Measurements from ENCODE around the gene OR8B8. TPM values are rescaled to one million over a fixed set of nuclear protein-coding genes. Genes with fewer than 3 reads are reported as not detected.

The OR8B8 gene, protein sequence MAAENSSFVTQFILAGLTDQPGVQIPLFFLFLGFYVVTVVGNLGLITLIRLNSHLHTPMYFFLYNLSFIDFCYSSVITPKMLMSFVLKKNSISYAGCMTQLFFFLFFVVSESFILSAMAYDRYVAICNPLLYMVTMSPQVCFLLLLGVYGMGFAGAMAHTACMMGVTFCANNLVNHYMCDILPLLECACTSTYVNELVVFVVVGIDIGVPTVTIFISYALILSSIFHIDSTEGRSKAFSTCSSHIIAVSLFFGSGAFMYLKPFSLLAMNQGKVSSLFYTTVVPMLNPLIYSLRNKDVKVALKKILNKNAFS
- total RNA-seq = not detected

DNA sequence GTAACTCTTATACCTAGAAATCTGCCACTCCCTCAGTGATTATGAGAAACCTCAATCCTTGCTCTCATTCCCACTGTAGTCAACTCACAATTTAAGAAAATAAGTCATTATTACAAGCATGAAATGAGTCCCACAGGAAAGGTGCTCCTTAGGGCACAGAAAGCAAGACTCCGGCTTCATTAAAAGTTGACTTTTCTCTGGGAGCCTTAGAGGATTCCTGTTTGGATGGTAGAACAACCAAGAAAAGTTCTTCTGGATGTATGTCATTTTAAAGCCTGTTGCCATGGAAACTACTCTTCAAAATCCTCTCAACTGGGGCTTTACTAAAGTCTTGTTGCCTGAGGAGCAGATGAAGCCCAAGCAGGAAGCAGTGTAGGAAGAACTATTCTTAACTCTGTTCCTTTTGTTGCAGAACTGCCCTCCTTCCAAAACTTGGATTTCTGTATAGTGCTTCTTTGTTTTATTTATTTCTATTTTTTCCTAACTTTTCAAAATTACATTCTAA is at the start of gene OR8B8:
TSS of gene OR8B8 (minus strand) at position 51 of the 505 bp plus-strand sequence. CDS start 4,611 bp downstream, outside the sequence.
- POLR2A ChIA-PET = no interaction called here
- Mint-ChIP-seq H3K4me1 (ENCODE audit: low read depth) (no peaks in the 10 kb centered on the region), H3K4me3 (no peak within 1 kb of the TSS), H3K27ac (no peak within 1 kb of the TSS), H3K36me3 (no peaks in the 10 kb centered on the region), H3K27me3 (peaks cover 2% of the 10 kb centered on the region), H3K9me3 (no peaks in the 10 kb centered on the region)
- no peak for DNase-seq
- intact Hi-C loops (cut with micrococcal nuclease) = no loop called here
- CTCF ChIA-PET = no interaction called here

DNA sequence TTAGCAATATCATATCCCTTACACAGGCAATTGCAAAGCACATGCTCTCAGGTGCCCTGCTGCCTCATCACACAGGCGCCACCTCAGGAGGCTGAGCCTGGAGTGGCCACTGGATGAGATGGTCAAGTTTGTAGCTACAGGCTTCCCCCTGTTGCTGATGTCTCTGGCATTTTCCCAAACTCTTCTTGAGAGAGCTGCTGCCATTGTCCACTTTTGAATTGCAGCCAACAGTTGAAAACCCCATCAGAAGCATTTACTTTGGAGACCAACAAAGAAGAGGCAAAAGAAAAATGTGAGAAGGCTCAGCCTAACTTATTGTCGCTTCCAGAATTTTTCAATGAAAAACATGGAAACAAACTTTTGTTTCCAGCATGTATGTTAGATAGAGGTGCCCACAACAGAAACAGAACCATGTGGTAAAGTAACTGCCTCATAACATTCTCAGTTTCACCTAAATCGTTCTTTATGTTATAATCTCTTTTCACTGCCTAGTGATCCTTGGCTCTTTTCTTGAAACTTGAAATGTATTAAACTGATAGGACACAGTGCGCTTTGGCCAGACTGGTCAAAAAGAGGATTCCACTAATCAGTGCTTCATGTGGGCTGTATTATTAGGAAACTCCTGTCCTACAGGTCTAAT is 47.6 kb upstream of the OR8B8 start:
- intact Hi-C loops (cut with micrococcal nuclease) = no loop called here
- H3K4me1 Mint-ChIP-seq (ENCODE audit: low read depth) = no peaks in the 10 kb centered on the region
- H3K27ac Mint-ChIP-seq = no peak overlapping the region
- ChIA-PET POLR2A (no interaction called here), CTCF (no interaction called here)
- no peaks in the 10 kb centered on the region for H3K36me3 Mint-ChIP-seq
- H3K9me3 Mint-ChIP-seq = peaks cover 8% of the 10 kb centered on the region
- H3K4me3 Mint-ChIP-seq = no peak overlapping the region
- DNase-seq = no peak
- H3K27me3 Mint-ChIP-seq = peaks cover 3% of the 10 kb centered on the region

GRCh38 chr11:124483422-124483821 is 37.9 kb upstream of the OR8B8 start:
- no peak overlapping the region for H3K4me3 Mint-ChIP-seq
- no peak for DNase-seq
- no peaks in the 10 kb centered on the region for H3K9me3 Mint-ChIP-seq
- H3K27ac Mint-ChIP-seq = no peak overlapping the region
- intact Hi-C loops (cut with micrococcal nuclease) = no loop called here
- H3K27me3 Mint-ChIP-seq = peaks cover 6% of the 10 kb centered on the region
- no peaks in the 10 kb centered on the region for H3K36me3 Mint-ChIP-seq
- CTCF ChIA-PET = no interaction called here
- POLR2A ChIA-PET = no interaction called here
- H3K4me1 Mint-ChIP-seq (ENCODE audit: low read depth) = peaks cover 7% of the 10 kb centered on the region

DNA sequence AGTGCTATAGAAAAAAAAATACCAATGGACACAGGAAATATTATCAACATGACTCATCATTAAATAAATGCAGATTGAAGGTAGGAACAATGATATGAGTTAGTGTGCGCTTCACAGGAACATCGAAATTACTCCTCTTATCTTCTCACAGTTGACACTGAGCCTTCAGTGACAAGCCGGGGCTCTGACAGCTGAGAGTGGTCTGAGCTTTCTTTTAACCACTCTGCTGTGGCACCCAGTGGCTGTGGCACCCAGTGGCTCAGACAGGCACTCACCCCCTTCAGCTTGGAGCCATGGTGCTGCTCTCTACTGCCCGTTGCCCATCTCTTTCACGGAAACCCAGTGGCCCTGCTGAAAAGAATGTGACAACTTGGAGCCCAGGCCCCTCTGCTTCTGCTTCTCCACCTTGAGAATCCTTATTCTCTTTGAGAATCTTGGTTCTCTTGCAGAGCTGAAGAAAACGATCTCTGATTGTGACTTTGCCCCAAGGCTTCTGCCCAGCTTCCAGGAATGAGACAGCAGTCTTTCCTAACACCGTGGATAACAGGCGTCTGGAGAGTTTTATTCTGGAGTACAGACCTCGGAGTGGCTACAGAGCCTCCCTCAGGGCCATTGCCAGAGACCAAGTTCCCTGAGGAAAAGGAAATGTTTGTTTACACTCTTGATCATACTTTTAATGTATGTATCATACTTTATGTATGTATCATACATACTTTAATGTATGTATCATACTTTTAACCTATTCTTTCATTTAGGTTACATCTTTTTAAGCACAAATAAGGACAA is 37.1 kb upstream of the OR8B8 start:
- Mint-ChIP-seq H3K27ac (no peak overlapping the region), H3K9me3 (no peaks in the 10 kb centered on the region), H3K36me3 (no peaks in the 10 kb centered on the region), H3K4me3 (no peak overlapping the region), H3K4me1 (ENCODE audit: low read depth) (peaks cover 7% of the 10 kb centered on the region), H3K27me3 (peaks cover 6% of the 10 kb centered on the region)
- no peak for DNase-seq
- CTCF ChIA-PET = interaction anchor here (0.5 kb wide), 1 partner anchor 66 kb away, joined by 3 read pairs; no protein-coding TSS in a partner anchor
- POLR2A ChIA-PET = no interaction called here
- intact Hi-C loops (cut with micrococcal nuclease) = no loop called here

DNA sequence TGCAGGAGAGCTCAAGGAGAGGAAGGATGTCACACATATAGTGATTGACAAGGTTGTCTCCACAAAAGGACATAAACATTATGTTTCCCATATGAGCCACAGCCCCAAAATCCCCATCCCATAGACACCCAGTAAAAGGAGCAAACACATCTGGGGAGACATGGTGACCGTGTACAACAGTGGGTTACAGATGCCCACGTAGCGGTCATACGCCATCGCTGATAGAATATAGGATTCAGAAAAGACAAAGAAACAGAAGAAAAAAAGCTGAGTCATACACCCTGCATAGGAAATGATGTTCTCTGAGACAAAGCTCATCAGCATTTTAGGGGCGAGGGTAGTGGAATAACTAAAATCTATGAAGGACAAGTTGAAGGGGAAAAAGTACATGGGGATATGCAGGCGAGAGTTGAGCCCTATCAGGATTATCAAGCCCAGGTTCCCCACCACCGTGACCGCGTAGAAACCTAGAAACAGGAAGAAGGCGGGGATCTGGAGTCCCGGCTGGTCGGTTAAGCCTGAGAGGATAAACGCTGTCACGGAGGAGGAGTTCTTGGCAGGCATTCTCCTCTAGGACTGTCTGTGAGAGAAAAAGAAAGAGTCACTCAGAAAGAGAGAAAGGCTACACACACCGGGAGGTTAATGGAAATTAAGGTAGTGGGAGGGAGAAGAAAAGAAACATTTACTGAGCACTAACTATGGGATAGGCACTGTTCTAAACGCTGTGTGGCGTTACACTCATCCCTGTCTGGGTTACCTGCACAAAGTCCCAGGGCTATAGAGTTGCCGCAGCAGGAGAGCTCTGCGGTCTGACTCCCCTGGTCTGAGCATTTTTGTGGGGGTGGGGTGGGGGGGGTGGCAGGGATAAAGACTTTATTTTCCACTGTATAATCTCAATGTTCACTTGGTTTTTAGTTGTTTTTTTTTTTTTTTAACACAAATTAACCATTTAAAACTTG is 36.1 kb upstream of the OR8B8 start:
- peaks cover 7% of the 10 kb centered on the region for H3K4me1 Mint-ChIP-seq (ENCODE audit: low read depth)
- peak; percentile 18 for DNase-seq
- H3K36me3 Mint-ChIP-seq = no peaks in the 10 kb centered on the region
- H3K27me3 Mint-ChIP-seq = peaks cover 6% of the 10 kb centered on the region
- ChIA-PET CTCF (no interaction called here), POLR2A (no interaction called here)
- peak overlapping the region; percentile 14 for H3K4me3 Mint-ChIP-seq
- intact Hi-C loops (cut with micrococcal nuclease) = no loop called here
- H3K9me3 Mint-ChIP-seq = no peaks in the 10 kb centered on the region
- no peak overlapping the region for H3K27ac Mint-ChIP-seq

DNA sequence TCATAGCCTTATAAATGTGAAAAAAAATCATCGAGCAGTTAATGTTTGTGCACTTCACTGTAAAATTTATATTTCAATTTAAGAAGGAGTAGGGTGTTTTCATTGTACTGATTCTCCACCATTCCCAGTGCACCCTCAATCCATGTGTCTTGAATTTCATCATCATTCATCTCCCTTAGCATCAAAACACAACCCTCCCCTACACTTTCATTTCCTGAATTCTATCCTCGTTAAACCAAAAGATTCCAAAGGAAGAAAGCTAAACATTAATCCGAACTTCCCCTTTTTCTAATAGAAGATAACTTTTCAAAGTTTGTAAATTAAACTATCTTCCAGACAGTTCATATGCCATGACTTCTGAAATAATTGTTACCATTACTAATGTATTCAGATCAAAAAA is 34.1 kb upstream of the OR8B8 start:
- H3K27ac Mint-ChIP-seq = no peak overlapping the region
- DNase-seq = no peak
- intact Hi-C loops (cut with micrococcal nuclease) = no loop called here

DNA sequence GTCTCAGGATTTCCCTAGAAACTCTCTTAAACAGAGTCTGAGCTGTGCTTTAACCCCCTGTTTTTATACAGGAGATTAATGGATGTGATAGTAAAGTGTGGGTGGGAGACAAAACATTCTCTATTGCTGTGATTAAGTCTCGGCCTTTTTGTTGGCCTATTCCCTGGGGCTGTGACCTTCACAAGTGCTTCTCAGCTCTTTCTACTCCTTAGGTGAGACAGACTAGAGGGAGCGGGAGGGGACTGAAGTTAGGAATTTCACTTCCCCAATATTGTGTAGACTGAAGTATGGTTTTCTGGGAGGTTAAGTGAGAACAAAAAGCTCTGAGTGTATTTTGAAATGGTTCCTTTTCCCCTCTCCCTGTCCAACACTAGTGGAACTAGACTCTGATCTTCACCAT is 29.8 kb upstream of the OR8B8 start:
- no peak for DNase-seq
- CTCF ChIA-PET = no interaction called here
- Mint-ChIP-seq H3K9me3 (no peaks in the 10 kb centered on the region), H3K36me3 (no peaks in the 10 kb centered on the region), H3K4me1 (ENCODE audit: low read depth) (no peaks in the 10 kb centered on the region), H3K4me3 (no peak overlapping the region), H3K27ac (no peak overlapping the region), H3K27me3 (peaks cover 2% of the 10 kb centered on the region)
- POLR2A ChIA-PET = no interaction called here
- intact Hi-C loops (cut with micrococcal nuclease) = no loop called here

More for the DNA sequence above, 34.1 kb upstream of the OR8B8 start:
- Mint-ChIP-seq H3K27me3 (peaks cover 9% of the 10 kb centered on the region), H3K4me3 (no peak overlapping the region), H3K4me1 (ENCODE audit: low read depth) (peaks cover 7% of the 10 kb centered on the region), H3K36me3 (no peaks in the 10 kb centered on the region), H3K9me3 (no peaks in the 10 kb centered on the region)
- ChIA-PET CTCF (no interaction called here), POLR2A (no interaction called here)

DNA sequence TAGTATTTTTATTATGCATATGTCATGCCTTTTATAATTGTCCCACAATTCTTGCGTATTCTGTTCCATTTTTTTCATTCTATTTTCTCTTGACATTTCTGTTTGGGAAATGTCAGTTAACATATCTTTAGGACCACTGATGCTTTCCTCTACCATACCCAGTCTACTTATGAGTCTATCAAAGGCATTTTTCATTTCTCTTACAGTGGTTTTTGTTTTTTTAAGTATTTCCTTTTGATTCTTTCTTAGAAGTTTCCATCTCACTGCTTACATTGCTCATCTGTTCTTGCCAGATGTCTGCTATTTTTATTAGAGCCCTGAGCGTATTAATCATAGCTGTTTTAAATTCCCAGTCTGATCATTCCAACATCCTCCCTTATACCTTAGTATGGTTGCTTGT is 29.3 kb upstream of the OR8B8 start:
- H3K27ac Mint-ChIP-seq = no peak overlapping the region
- DNase-seq = no peak
- no peaks in the 10 kb centered on the region for H3K36me3 Mint-ChIP-seq
- intact Hi-C loops (cut with micrococcal nuclease) = no loop called here
- no peaks in the 10 kb centered on the region for H3K9me3 Mint-ChIP-seq
- POLR2A ChIA-PET = no interaction called here
- CTCF ChIA-PET = no interaction called here
- no peaks in the 10 kb centered on the region for H3K4me1 Mint-ChIP-seq (ENCODE audit: low read depth)
- H3K4me3 Mint-ChIP-seq = no peak overlapping the region
- peaks cover 2% of the 10 kb centered on the region for H3K27me3 Mint-ChIP-seq

DNA sequence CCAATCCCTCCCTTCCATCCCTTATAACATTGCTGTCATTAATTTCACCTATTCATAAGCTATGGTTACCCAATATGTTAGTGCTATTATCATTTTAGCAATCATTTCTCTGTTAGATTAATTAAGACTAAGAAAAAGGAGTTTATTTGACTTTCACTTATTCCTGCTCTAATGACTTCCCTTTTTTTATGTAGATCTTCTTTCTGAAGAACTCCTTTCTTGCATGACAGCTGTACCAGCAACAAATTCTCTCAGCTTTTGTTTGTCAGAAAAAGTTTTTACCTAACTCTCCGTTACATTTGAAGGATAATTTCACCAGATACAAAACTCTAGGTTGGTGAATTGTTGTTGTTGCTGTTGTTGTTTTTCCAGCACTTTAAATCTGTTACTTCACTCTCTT is 28.6 kb upstream of the OR8B8 start:
- H3K27me3 Mint-ChIP-seq = peaks cover 2% of the 10 kb centered on the region
- POLR2A ChIA-PET = no interaction called here
- H3K27ac Mint-ChIP-seq = no peak overlapping the region
- H3K4me3 Mint-ChIP-seq = no peak overlapping the region
- no peaks in the 10 kb centered on the region for H3K9me3 Mint-ChIP-seq
- DNase-seq = no peak
- CTCF ChIA-PET = no interaction called here
- intact Hi-C loops (cut with micrococcal nuclease) = no loop called here
- no peaks in the 10 kb centered on the region for H3K36me3 Mint-ChIP-seq
- H3K4me1 Mint-ChIP-seq (ENCODE audit: low read depth) = no peaks in the 10 kb centered on the region

DNA sequence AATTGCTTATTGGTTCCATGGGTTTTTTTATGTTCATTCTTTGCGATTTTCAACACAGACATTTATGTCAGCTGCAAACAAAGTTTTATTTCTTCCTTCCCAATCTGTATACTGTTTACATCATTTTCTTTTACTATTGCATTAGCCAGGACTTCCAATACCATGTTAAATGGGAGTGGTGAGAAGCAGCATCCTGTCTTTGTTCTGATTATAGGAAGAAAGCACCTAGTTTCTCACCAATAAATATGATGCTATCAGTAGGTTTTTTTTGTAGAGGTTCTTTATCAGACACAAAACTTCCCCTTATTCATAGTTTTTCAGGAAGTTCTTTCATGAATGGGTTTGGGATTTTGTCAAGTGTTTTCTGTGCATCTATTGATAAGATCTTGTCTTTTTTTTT is 28.0 kb upstream of the OR8B8 start:
- POLR2A ChIA-PET = no interaction called here
- H3K27ac Mint-ChIP-seq = no peak overlapping the region
- H3K36me3 Mint-ChIP-seq = no peaks in the 10 kb centered on the region
- H3K9me3 Mint-ChIP-seq = no peaks in the 10 kb centered on the region
- DNase-seq = no peak
- intact Hi-C loops (cut with micrococcal nuclease) = no loop called here
- peaks cover 2% of the 10 kb centered on the region for H3K27me3 Mint-ChIP-seq
- CTCF ChIA-PET = no interaction called here
- H3K4me1 Mint-ChIP-seq (ENCODE audit: low read depth) = no peaks in the 10 kb centered on the region
- no peak overlapping the region for H3K4me3 Mint-ChIP-seq

GRCh38 chr11:124470561-124471227 is 25.2 kb upstream of the OR8B8 start:
- POLR2A ChIA-PET = no interaction called here
- CTCF ChIA-PET = no interaction called here
- H3K36me3 Mint-ChIP-seq = no peaks in the 10 kb centered on the region
- no peak for DNase-seq
- H3K27ac Mint-ChIP-seq = no peak overlapping the region
- no peaks in the 10 kb centered on the region for H3K4me1 Mint-ChIP-seq (ENCODE audit: low read depth)
- H3K27me3 Mint-ChIP-seq = no peaks in the 10 kb centered on the region
- no peaks in the 10 kb centered on the region for H3K9me3 Mint-ChIP-seq
- intact Hi-C loops (cut with micrococcal nuclease) = no loop called here
- no peak overlapping the region for H3K4me3 Mint-ChIP-seq

All from activated CD4-positive, alpha-beta memory T cell treated with anti-CD3 and anti-CD28 coated beads for 36 hours (primary cell).